ENCODE data around the gene NCAM1. TPM values are rescaled to one million over a fixed set of nuclear protein-coding genes. Genes with fewer than 3 reads are reported as not detected.

Gene NCAM1
- total RNA-seq, 1 experiment from 2014 or later, result 0.95 TPM

DNA sequence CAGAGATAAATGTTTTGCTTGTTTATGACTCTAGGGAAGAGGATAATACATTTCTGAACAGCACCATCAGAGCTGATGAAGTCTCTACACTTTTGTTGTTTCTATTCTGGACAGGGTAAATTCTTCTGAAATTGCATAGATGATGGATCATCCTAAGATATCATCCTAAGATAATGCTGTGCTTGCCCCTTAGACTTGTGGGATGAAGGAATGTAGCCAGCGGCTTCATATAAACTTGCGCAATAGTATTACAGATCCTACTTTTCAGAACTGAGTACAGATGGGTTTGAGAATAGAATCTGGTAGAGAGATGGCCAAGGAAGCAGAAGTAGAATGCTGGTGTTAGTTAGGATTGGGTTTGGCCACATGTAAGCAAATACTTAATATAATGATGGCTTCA, 61.0 kb downstream of the NCAM1 start:
- no peak overlapping the region for H3K27ac Mint-ChIP-seq (ENCODE audit: unreplicated experiment)
- no peaks in the 10 kb centered on the region for H3K27me3 ChIP-seq (replicated peaks; ENCODE audit: control insufficient read depth, insufficient read depth, low read length)
- intact Hi-C loops (cut with micrococcal nuclease; ENCODE audit: unreplicated experiment), result no loop called here
- no peak for DNase-seq
- no peaks in the 10 kb centered on the region for H3K4me1 Mint-ChIP-seq (ENCODE audit: low read depth, unreplicated experiment)
- CTCF ChIA-PET, result no interaction called here
- BruUV-seq (replicated peaks), result no TSS peak
- H3K4me1 ChIP-seq, result no peaks in the 10 kb centered on the region
- no peaks in the 10 kb centered on the region for H3K36me3 ChIP-seq (ENCODE audit: control insufficient read depth, insufficient read depth, low read length)
- H3K4me3 ChIP-seq (ENCODE audit: low read depth, low read length), result no peak overlapping the region
- H3K27me3 Mint-ChIP-seq (ENCODE audit: insufficient read depth, unreplicated experiment), result peaks cover 37% of the 10 kb centered on the region
- TF ChIP-seq, protein P1, sequence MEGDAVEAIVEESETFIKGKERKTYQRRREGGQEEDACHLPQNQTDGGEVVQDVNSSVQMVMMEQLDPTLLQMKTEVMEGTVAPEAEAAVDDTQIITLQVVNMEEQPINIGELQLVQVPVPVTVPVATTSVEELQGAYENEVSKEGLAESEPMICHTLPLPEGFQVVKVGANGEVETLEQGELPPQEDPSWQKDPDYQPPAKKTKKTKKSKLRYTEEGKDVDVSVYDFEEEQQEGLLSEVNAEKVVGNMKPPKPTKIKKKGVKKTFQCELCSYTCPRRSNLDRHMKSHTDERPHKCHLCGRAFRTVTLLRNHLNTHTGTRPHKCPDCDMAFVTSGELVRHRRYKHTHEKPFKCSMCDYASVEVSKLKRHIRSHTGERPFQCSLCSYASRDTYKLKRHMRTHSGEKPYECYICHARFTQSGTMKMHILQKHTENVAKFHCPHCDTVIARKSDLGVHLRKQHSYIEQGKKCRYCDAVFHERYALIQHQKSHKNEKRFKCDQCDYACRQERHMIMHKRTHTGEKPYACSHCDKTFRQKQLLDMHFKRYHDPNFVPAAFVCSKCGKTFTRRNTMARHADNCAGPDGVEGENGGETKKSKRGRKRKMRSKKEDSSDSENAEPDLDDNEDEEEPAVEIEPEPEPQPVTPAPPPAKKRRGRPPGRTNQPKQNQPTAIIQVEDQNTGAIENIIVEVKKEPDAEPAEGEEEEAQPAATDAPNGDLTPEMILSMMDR (IDR thresholded peaks at IDR 0.05; ENCODE audit: insufficient read depth in 1 of 2, low read depth in 1 of 2, low read length in 1 of 2, severe bottlenecking in 1 of 2, unreplicated experiment in 1 of 2), result no peak
- H3K9me3 ChIP-seq, result no peaks in the 10 kb centered on the region; the same call in 1 of the 2 replicates
- POLR2A ChIA-PET, result no interaction called here
- H3K9me3 Mint-ChIP-seq (ENCODE audit: unreplicated experiment), result no peaks in the 10 kb centered on the region
- H3K4me3 Mint-ChIP-seq (ENCODE audit: unreplicated experiment), result no peak overlapping the region
- no peaks in the 10 kb centered on the region for H3K36me3 Mint-ChIP-seq (ENCODE audit: insufficient read depth, unreplicated experiment)

DNA sequence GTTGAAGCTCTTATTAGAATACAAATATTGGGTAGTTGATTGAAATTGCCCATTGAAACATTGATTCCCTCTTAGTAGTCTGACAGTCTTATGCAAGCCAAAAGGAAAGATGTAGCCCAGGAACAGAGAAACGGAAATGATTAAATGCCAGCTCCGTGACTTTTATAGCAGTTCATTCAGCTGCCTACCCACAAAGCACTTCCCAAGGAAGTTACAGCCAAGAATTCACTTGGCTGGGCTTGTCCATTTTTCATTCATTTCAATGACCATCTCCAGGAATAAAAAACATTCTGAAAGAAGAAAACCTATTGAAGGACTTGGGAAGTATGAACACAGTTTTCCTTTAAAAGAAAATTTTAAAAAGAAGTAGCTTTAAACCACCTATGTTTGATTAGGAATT, 62.0 kb downstream of the NCAM1 start:
- Mint-ChIP-seq H3K4me1 (ENCODE audit: low read depth, unreplicated experiment) (no peaks in the 10 kb centered on the region), H3K9me3 (ENCODE audit: unreplicated experiment) (no peaks in the 10 kb centered on the region), H3K27me3 (ENCODE audit: insufficient read depth, unreplicated experiment) (peaks cover 40% of the 10 kb centered on the region), H3K36me3 (ENCODE audit: insufficient read depth, unreplicated experiment) (no peaks in the 10 kb centered on the region), H3K27ac (ENCODE audit: unreplicated experiment) (no peak overlapping the region), H3K4me3 (ENCODE audit: unreplicated experiment) (no peak overlapping the region)
- Histone ChIP-seq H3K36me3 (ENCODE audit: control insufficient read depth, insufficient read depth, low read length) (no peaks in the 10 kb centered on the region), H3K4me3 (ENCODE audit: low read depth, low read length) (no peak overlapping the region), H3K4me1 (no peaks in the 10 kb centered on the region), H3K9me3 (no peaks in the 10 kb centered on the region; the same call in 1 of the 2 replicates), H3K27me3 (replicated peaks; ENCODE audit: control insufficient read depth, insufficient read depth, low read length) (no peaks in the 10 kb centered on the region)
- CTCF ChIA-PET, result no interaction called here
- intact Hi-C loops (cut with micrococcal nuclease; ENCODE audit: unreplicated experiment), result no loop called here
- BruUV-seq (replicated peaks), result no TSS peak
- TF ChIP-seq, protein P1 (IDR thresholded peaks at IDR 0.05; ENCODE audit: insufficient read depth in 1 of 2, low read depth in 1 of 2, low read length in 1 of 2, severe bottlenecking in 1 of 2, unreplicated experiment in 1 of 2), result no peak
- POLR2A ChIA-PET, result no interaction called here
- DNase-seq, result no peak

DNA sequence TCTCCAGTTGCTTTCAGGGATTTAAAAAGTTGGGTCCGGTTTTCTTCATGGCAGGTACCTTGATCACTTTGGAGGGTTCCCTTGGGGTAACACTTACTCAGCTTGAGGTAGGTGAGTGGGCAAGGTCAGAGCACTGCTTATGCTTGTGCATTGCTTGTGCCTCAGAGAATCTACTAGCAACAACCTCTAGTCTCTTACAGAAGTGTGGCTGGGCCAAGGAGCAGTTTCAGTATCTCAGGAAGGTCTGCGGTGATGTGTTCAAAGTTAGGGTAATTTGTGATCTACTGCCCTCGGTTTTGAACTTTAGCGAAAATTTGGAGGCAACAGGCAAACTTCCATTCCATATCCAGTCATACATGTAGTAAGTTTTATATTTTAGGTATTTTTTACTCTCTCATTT, 62.8 kb downstream of the NCAM1 start:
- no peak for DNase-seq
- intact Hi-C loops (cut with micrococcal nuclease; ENCODE audit: unreplicated experiment), result no loop called here
- peaks cover 36% of the 10 kb centered on the region for H3K27me3 Mint-ChIP-seq (ENCODE audit: insufficient read depth, unreplicated experiment)
- Histone ChIP-seq H3K36me3 (ENCODE audit: control insufficient read depth, insufficient read depth, low read length) (no peaks in the 10 kb centered on the region), H3K27me3 (replicated peaks; ENCODE audit: control insufficient read depth, insufficient read depth, low read length) (no peaks in the 10 kb centered on the region), H3K4me3 (ENCODE audit: low read depth, low read length) (no peak overlapping the region), H3K9me3 (no peaks in the 10 kb centered on the region; the same call in 1 of the 2 replicates), H3K4me1 (no peaks in the 10 kb centered on the region)
- H3K27ac Mint-ChIP-seq (ENCODE audit: unreplicated experiment), result no peak overlapping the region
- H3K4me1 Mint-ChIP-seq (ENCODE audit: low read depth, unreplicated experiment), result no peaks in the 10 kb centered on the region
- H3K9me3 Mint-ChIP-seq (ENCODE audit: unreplicated experiment), result no peaks in the 10 kb centered on the region
- H3K36me3 Mint-ChIP-seq (ENCODE audit: insufficient read depth, unreplicated experiment), result no peaks in the 10 kb centered on the region
- BruUV-seq (replicated peaks), result no TSS peak
- H3K4me3 Mint-ChIP-seq (ENCODE audit: unreplicated experiment), result no peak overlapping the region
- TF ChIP-seq, protein P1 (IDR thresholded peaks at IDR 0.05; ENCODE audit: insufficient read depth in 1 of 2, low read depth in 1 of 2, low read length in 1 of 2, severe bottlenecking in 1 of 2, unreplicated experiment in 1 of 2), result no peak
- CTCF ChIA-PET, result no interaction called here
- POLR2A ChIA-PET, result no interaction called here
